Measurements from ENCODE around the gene FBXO31.

DNA sequence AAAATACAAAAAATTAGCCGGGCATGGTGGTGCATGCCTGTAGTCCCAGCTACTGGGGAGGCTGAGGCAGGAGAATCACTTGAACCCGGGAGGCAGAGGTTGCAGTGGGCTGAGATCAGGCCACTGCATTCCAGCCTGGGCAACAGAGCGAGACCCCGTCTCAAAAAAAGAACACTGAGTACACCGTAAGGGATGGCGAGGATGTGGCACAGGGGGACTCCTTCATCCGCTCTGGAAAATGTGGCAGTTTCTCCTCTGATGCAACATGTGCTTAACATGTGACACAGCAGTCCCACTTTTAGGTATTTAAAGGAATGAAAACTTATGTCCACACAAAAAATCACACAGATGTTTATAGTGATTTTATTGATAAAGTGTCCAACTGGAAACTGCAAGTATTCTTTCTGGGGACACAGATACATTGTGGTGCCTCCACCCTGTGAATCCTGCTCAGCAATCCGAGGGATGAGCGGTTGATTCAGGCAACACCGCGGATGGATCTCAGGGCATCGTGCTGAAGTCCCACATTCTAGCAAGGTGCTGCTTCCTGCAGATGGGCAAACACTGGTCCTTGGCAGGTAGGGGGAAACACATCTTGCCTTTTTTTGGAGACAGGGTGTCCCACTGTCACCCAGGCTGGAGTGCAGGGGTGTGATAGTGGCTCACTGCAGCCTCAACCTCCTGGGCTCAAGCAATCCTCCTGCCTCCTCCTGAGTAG lies 62.9 kb downstream of the FBXO31 start:
- TF ChIP-seq CTCF (IDR thresholded peaks at IDR 0.05; ENCODE audit: low read length) (no peak), EZH2 (IDR thresholded peaks at IDR 0.05; ENCODE audit: borderline replicate concordance, low read length) (no peak)
